ENCODE results near the gene SNRPB. TPM values are rescaled to one million over a fixed set of nuclear protein-coding genes. Genes with fewer than 3 reads are reported as not detected.
"Not testable (repeated sequence)": the region's sequence is repeated elsewhere in the genome, so short reads cannot be mapped to it uniquely, and the experiment has no call there.

SNRPB gene
- total RNA-seq, 1 donor from 2014 or later = 112 TPM

DNA sequence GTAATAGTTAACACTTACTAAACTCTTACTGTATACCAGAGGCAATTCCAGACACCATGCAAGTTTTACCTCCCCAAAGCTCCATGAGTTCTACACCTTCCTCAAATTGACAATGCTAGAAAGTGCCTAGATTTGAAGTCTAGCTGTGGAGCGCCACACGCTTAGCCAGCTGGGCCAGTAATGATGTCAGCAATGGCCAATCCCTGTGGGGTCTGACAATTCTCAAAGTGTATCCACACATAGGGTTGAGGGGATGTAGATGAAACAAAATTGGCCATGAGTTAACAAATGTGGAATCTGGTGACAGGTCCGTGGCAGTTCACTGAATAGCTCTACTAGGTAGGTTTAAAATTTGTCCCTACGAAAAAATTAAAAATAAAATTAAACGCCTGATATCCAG lies 36.9 kb upstream of the SNRPB start:
- DNase-seq (ENCODE audit: extremely low spot score, unreplicated experiment) = no peak
- H3K27me3 Mint-ChIP-seq (ENCODE audit: unreplicated experiment) = no peaks in the 10 kb centered on the region

DNA sequence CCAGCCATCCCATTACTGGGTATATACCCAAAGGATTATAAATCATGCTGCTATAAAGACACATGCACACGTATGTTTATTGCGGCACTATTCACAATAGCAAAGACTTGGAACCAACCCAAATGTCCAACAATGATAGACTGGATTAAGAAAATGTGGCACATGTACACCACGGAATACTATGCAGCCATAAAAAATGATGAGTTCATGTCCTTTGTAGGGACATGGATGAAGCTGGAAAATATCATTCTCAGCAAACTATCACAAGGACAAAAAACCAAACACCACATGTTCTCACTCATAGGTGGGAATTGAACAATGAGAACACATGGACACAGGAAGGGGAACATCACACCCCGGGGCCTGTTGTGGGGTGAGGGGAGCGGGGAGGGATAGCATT lies 35.8 kb upstream of the SNRPB start:
- not testable (repeated sequence) for H3K27ac Mint-ChIP-seq (ENCODE audit: unreplicated experiment); H3K27me3 Mint-ChIP-seq (ENCODE audit: unreplicated experiment); H3K4me3 Mint-ChIP-seq (ENCODE audit: unreplicated experiment); DNase-seq (ENCODE audit: extremely low spot score, unreplicated experiment); H3K36me3 Mint-ChIP-seq (ENCODE audit: unreplicated experiment); H3K9me3 Mint-ChIP-seq (ENCODE audit: unreplicated experiment)
- peaks cover 12% of the 10 kb centered on the region for H3K4me1 Mint-ChIP-seq (ENCODE audit: unreplicated experiment)

More for the DNA sequence above, 36.9 kb upstream of the SNRPB start:
- Mint-ChIP-seq H3K4me3 (ENCODE audit: unreplicated experiment) (peak overlapping the region; percentile 100), H3K27ac (ENCODE audit: unreplicated experiment) (no peak overlapping the region), H3K36me3 (ENCODE audit: unreplicated experiment) (peaks cover 4% of the 10 kb centered on the region), H3K9me3 (ENCODE audit: unreplicated experiment) (peaks cover 4% of the 10 kb centered on the region), H3K4me1 (ENCODE audit: unreplicated experiment) (peaks cover 12% of the 10 kb centered on the region)
- TF ChIP-seq, protein P1, sequence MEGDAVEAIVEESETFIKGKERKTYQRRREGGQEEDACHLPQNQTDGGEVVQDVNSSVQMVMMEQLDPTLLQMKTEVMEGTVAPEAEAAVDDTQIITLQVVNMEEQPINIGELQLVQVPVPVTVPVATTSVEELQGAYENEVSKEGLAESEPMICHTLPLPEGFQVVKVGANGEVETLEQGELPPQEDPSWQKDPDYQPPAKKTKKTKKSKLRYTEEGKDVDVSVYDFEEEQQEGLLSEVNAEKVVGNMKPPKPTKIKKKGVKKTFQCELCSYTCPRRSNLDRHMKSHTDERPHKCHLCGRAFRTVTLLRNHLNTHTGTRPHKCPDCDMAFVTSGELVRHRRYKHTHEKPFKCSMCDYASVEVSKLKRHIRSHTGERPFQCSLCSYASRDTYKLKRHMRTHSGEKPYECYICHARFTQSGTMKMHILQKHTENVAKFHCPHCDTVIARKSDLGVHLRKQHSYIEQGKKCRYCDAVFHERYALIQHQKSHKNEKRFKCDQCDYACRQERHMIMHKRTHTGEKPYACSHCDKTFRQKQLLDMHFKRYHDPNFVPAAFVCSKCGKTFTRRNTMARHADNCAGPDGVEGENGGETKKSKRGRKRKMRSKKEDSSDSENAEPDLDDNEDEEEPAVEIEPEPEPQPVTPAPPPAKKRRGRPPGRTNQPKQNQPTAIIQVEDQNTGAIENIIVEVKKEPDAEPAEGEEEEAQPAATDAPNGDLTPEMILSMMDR (IDR thresholded peaks at IDR 0.05) = no peak

DNA sequence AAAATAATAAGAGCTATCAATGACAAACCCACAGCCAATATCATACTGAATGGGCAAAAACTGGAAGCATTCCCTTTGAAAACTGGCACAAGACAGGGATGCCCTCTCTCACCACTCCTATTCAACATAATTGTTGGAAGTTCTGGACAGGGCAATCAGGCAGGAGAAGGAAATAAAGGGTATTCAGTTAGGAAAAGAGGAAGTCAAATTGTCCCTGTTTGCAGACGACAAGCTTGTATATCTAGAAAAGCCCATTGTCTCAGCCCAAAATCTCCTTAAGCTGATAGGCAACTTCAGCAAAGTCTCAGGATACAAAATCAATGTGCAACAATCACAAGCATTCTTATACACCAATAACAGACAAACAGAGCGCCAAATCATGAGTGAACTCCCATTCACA lies 34.2 kb upstream of the SNRPB start:
- H3K27me3 Mint-ChIP-seq (ENCODE audit: unreplicated experiment); H3K4me3 Mint-ChIP-seq (ENCODE audit: unreplicated experiment): not testable (repeated sequence)

DNA sequence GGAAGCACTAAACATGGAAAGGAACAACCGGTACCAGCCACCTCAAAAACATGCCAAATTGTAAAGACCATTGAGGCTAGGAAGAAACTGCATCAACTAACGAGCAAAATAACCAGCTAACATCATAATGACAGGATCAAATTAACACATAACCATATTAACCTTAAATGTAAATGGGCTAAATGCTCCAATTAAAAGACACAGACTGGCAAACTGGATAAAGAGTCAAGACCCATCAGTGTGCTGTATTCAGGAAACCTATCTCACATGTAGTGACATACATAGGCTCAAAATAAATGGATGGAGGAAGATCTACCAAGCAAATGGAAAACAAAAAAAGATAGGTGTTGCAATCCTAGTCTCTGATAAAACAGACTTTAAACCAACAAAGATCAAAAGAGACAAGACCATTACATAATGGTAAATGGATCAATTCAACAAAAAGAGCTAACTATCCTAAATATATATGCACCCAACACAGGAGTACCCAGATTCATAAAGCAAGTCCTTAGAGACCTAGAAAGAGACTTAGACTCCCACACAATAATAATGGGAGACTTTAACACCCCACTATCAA lies 32.3 kb upstream of the SNRPB start:
- H3K27ac Mint-ChIP-seq (ENCODE audit: unreplicated experiment); H3K4me3 Mint-ChIP-seq (ENCODE audit: unreplicated experiment); H3K27me3 Mint-ChIP-seq (ENCODE audit: unreplicated experiment); H3K9me3 Mint-ChIP-seq (ENCODE audit: unreplicated experiment); H3K4me1 Mint-ChIP-seq (ENCODE audit: unreplicated experiment); DNase-seq (ENCODE audit: extremely low spot score, unreplicated experiment): not testable (repeated sequence)
- H3K36me3 Mint-ChIP-seq (ENCODE audit: unreplicated experiment) = peaks cover 19% of the 10 kb centered on the region

More for the DNA sequence above, 34.2 kb upstream of the SNRPB start:
- H3K4me1 Mint-ChIP-seq (ENCODE audit: unreplicated experiment) = peaks cover 12% of the 10 kb centered on the region
- peaks cover 13% of the 10 kb centered on the region for H3K36me3 Mint-ChIP-seq (ENCODE audit: unreplicated experiment)
- H3K27ac Mint-ChIP-seq (ENCODE audit: unreplicated experiment); DNase-seq (ENCODE audit: extremely low spot score, unreplicated experiment); H3K9me3 Mint-ChIP-seq (ENCODE audit: unreplicated experiment): not testable (repeated sequence)

DNA sequence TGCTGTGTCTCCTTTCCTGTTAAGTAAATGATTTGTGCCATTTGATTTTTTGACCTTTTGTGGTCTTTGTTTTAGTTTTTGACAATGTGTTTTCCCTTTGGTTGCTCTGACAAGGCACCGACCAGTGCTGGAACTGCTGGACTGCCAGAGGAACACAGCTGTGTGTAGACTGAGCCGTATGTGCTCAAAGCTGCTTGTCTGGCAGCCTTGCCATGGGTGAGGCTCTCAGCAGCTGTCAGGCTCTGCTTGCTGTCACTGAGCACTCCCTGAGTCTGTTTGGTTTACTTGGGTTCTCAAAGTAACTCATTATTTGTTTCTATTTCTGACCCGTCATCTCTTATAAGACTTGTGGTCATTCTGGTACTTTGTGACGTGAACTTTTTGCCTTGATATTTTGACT lies 15.1 kb upstream of the SNRPB start:
- DNase-seq (ENCODE audit: extremely low spot score, unreplicated experiment) = no peak
- no peak overlapping the region for H3K4me3 Mint-ChIP-seq (ENCODE audit: unreplicated experiment)
- no peaks in the 10 kb centered on the region for H3K27me3 Mint-ChIP-seq (ENCODE audit: unreplicated experiment)
- TF ChIP-seq, protein P1 (IDR thresholded peaks at IDR 0.05) = no peak
- peaks cover 61% of the 10 kb centered on the region for H3K36me3 Mint-ChIP-seq (ENCODE audit: unreplicated experiment)
- no peaks in the 10 kb centered on the region for H3K9me3 Mint-ChIP-seq (ENCODE audit: unreplicated experiment)
- H3K27ac Mint-ChIP-seq (ENCODE audit: unreplicated experiment) = no peak overlapping the region
- H3K4me1 Mint-ChIP-seq (ENCODE audit: unreplicated experiment) = no peaks in the 10 kb centered on the region

DNA sequence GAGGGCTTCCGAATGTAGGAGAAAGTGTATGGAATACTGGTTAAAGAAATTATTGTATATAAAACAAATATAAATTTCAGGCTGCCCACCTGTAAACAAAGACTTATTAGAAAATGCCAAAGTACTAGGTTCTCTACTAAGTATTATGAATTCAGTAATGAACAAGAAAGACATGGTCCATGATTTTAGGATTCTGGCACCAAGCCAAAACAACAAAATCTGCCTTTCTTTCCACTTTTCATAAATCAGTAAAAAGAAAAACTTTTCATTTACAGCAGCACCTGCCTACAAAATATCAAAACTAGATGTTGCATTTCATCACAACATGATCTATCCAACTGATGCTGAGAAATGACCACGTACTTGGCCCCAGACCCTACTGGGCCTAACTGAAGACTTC lies 14.5 kb upstream of the SNRPB start:
- H3K4me1 Mint-ChIP-seq (ENCODE audit: unreplicated experiment) = no peaks in the 10 kb centered on the region
- H3K4me3 Mint-ChIP-seq (ENCODE audit: unreplicated experiment) = no peak overlapping the region
- DNase-seq (ENCODE audit: extremely low spot score, unreplicated experiment) = no peak
- no peaks in the 10 kb centered on the region for H3K27me3 Mint-ChIP-seq (ENCODE audit: unreplicated experiment)
- TF ChIP-seq, protein P1 (IDR thresholded peaks at IDR 0.05) = no peak
- H3K9me3 Mint-ChIP-seq (ENCODE audit: unreplicated experiment) = no peaks in the 10 kb centered on the region
- peaks cover 63% of the 10 kb centered on the region for H3K36me3 Mint-ChIP-seq (ENCODE audit: unreplicated experiment)
- no peak overlapping the region for H3K27ac Mint-ChIP-seq (ENCODE audit: unreplicated experiment)
